ENCODE measurements around the gene MAMLD1.

GRCh38 chrX:150506486-150506885 is 143.4 kb downstream of the MAMLD1 start:
- TF ChIP-seq YY1 (IDR thresholded peaks at IDR 0.05; ENCODE audit: low read depth, low read length) (no peak), JUN (IDR thresholded peaks at IDR 0.05; ENCODE audit: low read depth, low read length) (no peak), EGR1 (IDR thresholded peaks at IDR 0.05; ENCODE audit: borderline replicate concordance, low read depth, low read length) (no peak), RAD21 (IDR thresholded peaks at IDR 0.05 in 1 of 2, conservative IDR thresholded peaks at IDR 0.05 in 1 of 2; ENCODE audit: low read depth in 2 of 2, low read length in 2 of 2) (no peak), NRF1 (IDR thresholded peaks at IDR 0.05; ENCODE audit: low read depth, low read length) (no peak), GABPA (IDR thresholded peaks at IDR 0.05; ENCODE audit: borderline replicate concordance, insufficient read depth, low read length) (no peak)
- TF ChIP-seq, protein P1, sequence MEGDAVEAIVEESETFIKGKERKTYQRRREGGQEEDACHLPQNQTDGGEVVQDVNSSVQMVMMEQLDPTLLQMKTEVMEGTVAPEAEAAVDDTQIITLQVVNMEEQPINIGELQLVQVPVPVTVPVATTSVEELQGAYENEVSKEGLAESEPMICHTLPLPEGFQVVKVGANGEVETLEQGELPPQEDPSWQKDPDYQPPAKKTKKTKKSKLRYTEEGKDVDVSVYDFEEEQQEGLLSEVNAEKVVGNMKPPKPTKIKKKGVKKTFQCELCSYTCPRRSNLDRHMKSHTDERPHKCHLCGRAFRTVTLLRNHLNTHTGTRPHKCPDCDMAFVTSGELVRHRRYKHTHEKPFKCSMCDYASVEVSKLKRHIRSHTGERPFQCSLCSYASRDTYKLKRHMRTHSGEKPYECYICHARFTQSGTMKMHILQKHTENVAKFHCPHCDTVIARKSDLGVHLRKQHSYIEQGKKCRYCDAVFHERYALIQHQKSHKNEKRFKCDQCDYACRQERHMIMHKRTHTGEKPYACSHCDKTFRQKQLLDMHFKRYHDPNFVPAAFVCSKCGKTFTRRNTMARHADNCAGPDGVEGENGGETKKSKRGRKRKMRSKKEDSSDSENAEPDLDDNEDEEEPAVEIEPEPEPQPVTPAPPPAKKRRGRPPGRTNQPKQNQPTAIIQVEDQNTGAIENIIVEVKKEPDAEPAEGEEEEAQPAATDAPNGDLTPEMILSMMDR (IDR thresholded peaks at IDR 0.05; ENCODE audit: control extremely low read depth in 1 of 3, insufficient read depth in 1 of 3, low read depth in 1 of 3, low read length in 3 of 3), result no peak
- TF ChIP-seq, protein P2, sequence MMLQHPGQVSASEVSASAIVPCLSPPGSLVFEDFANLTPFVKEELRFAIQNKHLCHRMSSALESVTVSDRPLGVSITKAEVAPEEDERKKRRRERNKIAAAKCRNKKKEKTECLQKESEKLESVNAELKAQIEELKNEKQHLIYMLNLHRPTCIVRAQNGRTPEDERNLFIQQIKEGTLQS (IDR thresholded peaks at IDR 0.05; ENCODE audit: insufficient read depth, low read depth, low read length), result no peak
